HL-60/S4 (cell line): ENCODE data around the gene C17orf75.
"Not testable (repeated sequence)": the region's sequence is repeated elsewhere in the genome, so short reads cannot be mapped to it uniquely, and the experiment has no call there.

Source experiments
- in situ Hi-C: fragments of 300-500 bp; cut with MboI; formaldehyde crosslinking; loops from 2 replicates; pipeline ENCODE4 v1.14.3; 2022; ENCODE audit warnings: low sequenced_read_pairs

C17orf75 gene

DNA sequence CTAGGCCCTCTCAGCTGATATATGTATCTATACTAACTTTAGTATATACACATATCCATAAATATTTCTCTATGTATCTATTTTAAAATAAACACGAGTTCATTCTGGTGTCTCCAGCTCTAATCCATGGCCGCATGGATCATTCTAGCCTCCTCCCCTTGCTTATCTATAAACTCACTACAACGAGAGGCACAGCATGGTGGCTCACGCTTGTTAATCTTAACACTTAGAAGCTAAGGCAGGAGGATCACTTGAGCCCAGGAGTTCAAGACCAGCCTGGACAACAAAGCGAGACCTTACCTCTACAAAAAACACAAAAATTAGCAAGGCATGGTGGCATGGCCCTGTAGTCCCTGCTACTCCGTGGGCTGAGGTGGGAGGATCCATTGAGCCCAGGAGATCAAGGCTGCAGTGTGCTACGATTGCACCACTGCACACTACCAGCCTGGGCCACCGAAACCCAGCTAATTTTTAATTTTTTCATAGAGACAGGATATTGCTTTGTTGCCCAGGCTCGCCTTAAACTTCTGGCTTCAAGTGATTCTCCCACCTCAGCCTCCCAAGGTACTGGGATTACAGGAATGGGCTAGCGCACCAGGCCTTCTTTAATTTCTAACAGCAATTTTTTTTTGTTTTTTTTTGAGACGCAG lies 4.1 kb upstream of the C17orf75 start:
- in situ Hi-C loops = no loop called here

DNA sequence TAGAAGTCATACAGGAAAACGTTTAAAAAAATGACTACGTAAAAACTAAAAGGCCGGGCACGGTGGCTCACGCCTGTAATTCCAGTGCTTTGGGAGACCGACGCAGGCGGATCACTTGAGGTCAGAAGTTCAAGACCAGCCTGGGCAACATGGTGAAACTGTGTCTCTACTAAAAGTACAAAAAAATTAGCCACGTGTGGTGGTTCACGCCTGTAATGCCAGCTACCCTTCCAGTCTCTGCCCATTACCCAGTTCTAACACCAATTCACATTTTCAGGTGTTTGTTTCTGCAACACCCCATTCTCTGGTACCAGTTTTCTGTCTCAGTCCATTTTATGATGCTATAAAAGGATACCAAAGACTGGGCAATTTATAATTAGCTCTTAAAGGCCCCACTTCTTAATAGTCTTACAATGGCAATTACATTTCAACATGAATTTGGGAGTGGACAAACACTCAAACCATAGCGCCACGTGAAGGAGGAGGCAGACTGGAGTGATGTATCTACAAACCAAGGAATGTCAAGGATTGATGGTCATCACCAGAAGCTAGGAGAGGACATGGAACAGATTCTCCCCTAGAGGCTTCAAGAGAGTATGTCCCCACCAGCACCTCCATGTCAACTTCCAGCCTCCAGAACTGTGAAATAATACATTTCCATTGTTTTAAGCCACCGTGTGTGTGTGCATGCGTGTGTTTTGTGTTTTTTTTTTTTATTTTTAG lies 791 bp upstream of the C17orf75 start:
- in situ Hi-C loops = no loop called here

DNA sequence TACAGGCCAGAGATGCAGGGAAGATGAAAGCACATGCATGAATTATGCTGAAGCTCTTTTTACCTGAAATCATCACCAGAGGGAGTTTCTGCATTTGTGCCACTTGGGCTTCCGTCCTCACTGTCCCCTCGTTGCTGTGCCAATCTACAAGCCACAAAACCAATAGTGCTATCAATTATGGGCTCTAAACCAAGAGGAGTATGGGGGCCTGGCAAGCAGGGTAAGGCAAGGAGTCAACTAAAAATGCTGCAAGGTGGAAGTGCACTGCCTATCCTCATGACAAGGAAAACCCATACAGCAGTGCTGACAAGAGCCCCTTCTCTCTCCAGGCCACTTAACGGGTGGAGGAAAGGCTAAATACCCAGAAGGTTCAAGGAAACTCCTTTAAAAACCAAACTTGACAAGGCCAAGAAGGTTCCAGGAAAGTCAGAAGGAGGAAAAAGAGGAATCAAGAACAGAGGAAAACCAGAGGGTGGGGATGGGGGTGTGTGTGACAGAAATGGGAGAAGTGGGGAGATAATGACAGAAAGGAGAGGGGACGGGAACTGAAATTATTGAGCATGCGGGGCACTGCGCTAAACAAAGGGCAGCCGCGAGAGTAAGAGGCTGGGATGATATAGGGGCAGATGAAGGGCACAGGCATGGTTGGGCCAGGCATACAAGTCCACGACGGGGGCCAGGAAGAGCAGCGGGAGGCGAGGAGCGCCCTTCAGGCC lies 674 bp downstream of the C17orf75 start:
- in situ Hi-C loops = no loop called here

- in situ Hi-C loops = no loop called here
These were observed 6.3 kb downstream of the C17orf75 start for GRCh38 chr17:32335687-32336086.

- in situ Hi-C loops = no loop called here
These were observed 6.9 kb downstream of the C17orf75 start for GRCh38 chr17:32335046-32335445.

GRCh38 chr17:32333187-32333586 lies 8.8 kb downstream of the C17orf75 start:
- in situ Hi-C loops = no loop called here

- in situ Hi-C loops = no loop called here
These were observed 10.5 kb downstream of the C17orf75 start for GRCh38 chr17:32331243-32332040.

DNA sequence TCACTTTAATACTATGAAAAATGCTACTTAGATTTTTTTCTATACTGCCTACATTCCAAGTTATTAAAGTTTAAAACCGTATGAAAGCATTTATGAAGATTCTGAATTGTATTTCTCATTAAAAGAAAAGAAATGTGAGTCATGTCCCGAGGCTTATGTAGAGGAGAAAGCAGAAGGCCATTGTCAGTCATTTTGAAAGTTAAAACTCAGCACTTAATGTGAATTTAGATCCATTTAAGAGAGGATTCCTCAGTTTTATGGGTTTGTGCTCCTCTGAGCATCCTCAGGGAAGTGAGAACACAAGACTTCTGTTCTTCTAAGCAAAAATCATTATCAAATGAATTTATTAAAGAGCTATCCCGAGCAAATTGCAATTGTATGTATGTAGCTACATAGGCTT lies 11.8 kb downstream of the C17orf75 start:
- in situ Hi-C loops = no loop called here

DNA sequence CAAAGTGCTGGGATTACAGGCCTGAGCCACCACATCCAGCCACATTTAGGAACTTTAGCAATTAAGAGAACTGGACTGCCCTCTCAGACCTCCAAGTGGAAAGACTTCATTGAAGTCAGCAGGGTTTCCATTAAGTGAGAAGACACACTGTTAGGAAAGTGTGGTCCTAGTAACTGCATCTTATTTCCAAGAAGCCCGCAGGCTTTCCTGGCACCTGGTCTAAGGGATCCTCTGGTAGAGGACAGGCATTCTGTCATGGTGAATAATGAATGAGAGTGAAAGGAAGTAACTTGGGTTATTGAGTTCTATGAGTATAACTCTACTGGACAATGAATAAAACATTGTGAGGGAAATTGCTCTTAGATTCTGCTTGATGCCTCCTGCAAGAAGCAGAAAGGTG lies 14.1 kb downstream of the C17orf75 start:
- in situ Hi-C loops = no loop called here

DNA sequence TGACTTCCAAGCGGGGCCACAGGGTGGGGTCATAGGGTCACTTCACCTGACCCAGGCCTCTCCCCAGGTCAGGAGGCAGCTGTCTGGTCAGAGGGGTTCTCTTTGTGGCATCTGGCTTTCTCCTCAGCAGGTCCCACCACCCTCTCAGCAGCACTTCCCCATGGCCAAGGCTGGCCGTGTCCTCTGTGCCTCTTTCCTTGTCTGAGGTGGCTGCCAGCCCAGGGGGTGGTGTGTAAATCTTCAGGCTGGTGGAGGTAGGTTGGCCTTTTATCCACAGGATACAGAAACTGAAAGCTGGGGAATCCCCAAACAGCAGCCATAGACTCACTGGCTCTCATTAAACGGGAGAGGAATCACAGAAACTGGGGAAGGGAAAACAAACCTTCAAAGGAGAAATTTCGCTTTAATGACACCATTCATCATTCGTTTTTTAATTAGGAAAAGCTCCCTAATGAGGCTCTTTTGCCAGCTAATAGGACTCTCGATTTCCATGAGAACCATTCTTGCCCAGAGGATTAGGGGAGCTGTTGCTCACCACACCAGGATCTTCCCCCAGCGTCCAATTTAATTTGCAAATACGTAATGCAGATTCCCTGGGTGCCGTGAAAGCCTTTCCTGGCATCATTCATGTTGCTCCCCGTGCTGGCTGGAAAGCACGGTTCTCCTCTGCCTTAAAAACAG lies 18.0 kb downstream of the C17orf75 start:
- in situ Hi-C loops = no loop called here

- in situ Hi-C loops = no loop called here
These were observed 18.9 kb downstream of the C17orf75 start for GRCh38 chr17:32323046-32323445.

DNA sequence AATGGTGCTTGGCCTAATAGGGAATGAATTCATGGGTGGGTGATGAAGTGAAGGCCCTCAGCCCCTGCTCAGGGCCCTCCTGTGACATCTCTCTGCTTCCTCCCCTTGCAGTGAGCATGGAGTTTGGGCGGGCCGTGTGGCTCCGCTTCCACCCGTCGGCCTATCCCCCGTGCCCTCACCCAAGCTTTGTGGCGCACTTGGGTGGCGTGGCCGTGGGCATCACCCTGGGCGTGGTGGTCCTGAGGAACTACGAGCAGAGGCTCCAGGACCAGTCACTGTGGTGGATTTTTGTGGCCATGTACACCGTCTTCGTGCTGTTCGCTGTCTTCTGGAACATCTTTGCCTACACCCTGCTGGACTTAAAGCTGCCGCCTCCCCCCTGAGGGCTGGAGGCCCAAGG lies 21.1 kb downstream of the C17orf75 start:
- in situ Hi-C loops = no loop called here

DNA sequence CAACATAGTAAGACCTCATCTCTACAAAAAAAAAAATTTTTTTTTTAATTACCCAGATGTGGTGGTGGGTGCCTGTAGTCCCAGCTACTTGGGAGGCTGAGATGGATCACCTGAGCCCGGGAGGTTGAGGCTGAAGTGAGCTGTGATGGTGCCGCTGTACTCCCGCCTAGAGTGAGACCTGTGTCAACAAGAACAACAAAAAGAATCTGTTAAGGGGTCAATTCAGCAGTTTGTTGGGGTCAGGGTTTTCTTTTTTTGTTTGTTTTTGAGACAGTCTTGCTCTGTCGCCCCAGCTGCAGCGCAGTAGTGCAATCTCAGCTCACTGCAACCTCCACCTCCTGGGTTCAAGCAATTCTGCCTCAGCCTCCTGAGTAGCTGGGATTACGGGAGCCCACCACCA lies 21.9 kb downstream of the C17orf75 start:
- in situ Hi-C loops = not testable (repeated sequence)

- in situ Hi-C loops = no loop called here
These were observed 22.4 kb downstream of the C17orf75 start for GRCh38 chr17:32319548-32319905.

GRCh38 chr17:32318071-32318470 lies 23.9 kb downstream of the C17orf75 start:
- in situ Hi-C loops = no loop called here

- in situ Hi-C loops = no loop called here
These were observed 24.6 kb downstream of the C17orf75 start for GRCh38 chr17:32317353-32317752.

- in situ Hi-C loops = not testable (repeated sequence)
These were observed 25.3 kb downstream of the C17orf75 start for GRCh38 chr17:32316653-32317052.

DNA sequence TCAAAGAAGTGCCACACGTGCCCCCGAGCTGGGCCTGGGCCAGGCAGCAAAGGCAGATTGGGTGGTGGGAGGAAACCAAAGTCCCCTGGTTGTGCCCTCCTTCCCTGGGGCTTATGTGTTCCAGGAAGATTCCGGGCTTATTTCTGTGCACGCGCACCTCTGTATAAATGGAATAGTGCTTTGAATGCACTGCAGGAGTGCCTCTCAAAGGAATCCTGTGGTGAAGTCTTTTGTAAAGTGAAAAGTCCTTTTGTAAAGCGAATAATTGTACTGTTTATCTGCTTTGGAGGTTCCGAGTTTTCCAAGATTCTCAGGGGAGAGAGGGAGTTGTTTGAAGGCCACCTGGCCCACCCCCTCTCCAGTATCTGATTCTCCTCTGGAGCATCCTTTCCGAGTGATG lies 26.8 kb downstream of the C17orf75 start:
- in situ Hi-C loops = no loop called here

- in situ Hi-C loops = no loop called here
These were observed 27.3 kb downstream of the C17orf75 start for GRCh38 chr17:32314636-32315035.

DNA sequence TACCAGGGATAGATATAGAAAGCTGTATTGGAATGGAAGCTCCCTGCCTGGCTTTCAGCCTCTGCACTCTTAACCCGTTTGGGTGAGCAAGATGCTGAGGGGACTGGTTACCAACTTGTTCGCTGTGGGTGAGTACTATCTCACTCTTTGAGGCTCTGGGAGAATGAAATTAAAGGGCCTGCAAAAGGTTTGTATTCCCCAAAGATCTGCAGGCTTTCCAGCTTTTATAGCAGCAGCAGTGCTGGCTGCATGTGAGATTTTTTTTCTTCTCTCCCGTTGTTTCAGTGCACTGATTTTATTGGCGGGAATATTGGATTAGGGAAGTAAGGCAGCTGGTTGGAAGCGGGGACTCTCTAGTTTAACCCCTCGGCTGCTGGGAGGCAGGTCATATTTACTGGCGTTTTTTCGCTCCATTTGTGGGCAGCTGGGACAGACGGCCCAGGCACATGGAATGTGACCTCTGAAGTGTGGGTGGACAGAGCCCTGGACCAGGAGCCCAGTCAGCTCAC lies 30.9 kb downstream of the C17orf75 start:
- in situ Hi-C loops = no loop called here

DNA sequence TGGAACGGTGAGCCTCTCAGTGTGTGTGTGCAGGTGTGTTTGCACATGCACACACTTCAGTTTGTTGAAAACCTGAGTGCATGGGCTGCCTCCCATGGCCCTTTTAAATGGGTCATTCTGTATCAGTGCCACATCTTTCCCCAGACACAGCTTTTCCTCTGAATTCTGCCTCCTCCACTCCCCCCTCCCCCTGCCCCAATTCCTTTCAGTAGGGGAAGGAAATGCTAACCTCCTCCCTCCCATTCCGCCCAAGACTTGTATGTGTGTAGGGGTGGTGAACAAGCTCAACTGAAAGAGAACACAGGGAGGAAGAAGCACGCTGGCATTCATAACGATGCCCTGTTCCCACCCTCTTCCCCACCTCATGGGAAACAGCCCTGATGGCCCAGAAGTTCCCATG lies 34.3 kb downstream of the C17orf75 start:
- in situ Hi-C loops = no loop called here
